Vagina (tissue), 2 donors: ENCODE results near the gene SPPL2A.

Source experiments
- POLR2A ChIP-seq, 2 donors: fragments of 450-650 bp; IDR thresholded peaks; one replicate each; pipeline ENCODE4 v1.6.1; 2017; ENCODE audit warnings: antibody characterized with exemption in 2 of 2, mild to moderate bottlenecking in 2 of 2, moderate library complexity in 2 of 2
- TF ChIP-seq, protein P1 (sequence below), 3 experiments: fragments of 450-650 bp in 2 of 3; fragments of 200-600 bp in 1 of 3; sonication (generic) in 1 of 3; IDR thresholded peaks; one replicate each; pipeline ENCODE4 v1.5.1; 2017 to 2019; ENCODE audit warnings: antibody characterized with exemption in 3 of 3, mild to moderate bottlenecking in 2 of 3, moderate library complexity in 2 of 3

DNA sequence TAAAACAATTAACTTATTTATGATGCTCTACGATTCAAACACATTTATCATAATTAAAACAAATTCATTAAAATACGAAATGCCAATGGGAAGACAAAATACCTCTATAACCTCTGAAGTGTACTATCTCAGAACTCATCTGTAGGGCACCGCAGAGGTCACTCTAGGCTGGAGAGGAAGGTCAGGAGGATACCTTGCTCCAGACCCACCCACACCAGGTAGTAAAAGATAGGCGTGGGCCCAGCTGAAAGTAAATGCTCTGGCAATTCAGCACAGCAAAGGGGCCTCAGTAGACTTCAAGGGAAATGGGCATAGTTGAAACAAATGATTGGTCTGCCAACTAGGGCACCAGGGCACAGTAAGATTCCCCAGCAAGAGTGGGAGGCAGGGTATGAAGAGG lies 26.0 kb upstream of the SPPL2A start:
- TF ChIP-seq, protein P1, sequence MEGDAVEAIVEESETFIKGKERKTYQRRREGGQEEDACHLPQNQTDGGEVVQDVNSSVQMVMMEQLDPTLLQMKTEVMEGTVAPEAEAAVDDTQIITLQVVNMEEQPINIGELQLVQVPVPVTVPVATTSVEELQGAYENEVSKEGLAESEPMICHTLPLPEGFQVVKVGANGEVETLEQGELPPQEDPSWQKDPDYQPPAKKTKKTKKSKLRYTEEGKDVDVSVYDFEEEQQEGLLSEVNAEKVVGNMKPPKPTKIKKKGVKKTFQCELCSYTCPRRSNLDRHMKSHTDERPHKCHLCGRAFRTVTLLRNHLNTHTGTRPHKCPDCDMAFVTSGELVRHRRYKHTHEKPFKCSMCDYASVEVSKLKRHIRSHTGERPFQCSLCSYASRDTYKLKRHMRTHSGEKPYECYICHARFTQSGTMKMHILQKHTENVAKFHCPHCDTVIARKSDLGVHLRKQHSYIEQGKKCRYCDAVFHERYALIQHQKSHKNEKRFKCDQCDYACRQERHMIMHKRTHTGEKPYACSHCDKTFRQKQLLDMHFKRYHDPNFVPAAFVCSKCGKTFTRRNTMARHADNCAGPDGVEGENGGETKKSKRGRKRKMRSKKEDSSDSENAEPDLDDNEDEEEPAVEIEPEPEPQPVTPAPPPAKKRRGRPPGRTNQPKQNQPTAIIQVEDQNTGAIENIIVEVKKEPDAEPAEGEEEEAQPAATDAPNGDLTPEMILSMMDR (IDR thresholded peaks at IDR 0.05) = no peak
- no peak for TF ChIP-seq POLR2A (IDR thresholded peaks at IDR 0.05)
